Stomach (tissue), 4 donors: ENCODE data around the gene IGFBP4.

Experiments used
- POLR2A ChIP-seq, 4 donors: fragments of 450-650 bp; IDR thresholded peaks; one replicate each; pipeline ENCODE4 v1.6.1; 2016; ENCODE audit warnings: antibody characterized with exemption in 4 of 4, control low read depth in 2 of 4, mild to moderate bottlenecking in 1 of 4, moderate library complexity in 1 of 4
- POLR2AphosphoS5 ChIP-seq, 3 donors: sonication (generic); formaldehyde crosslinking; IDR thresholded peaks; one replicate each; pipeline ENCODE4 v1.6.1; 2016; ENCODE audit warnings: antibody characterized with exemption in 3 of 3
- TF ChIP-seq, protein P1 (sequence below), 7 experiments: fragments of 450-650 bp in 4 of 7; fragments of 200-600 bp in 3 of 7; sonication (generic) in 3 of 7; IDR thresholded peaks; one replicate each; pipeline ENCODE4 v1.5.1; 2016 to 2019; ENCODE audit warnings: antibody characterized with exemption in 7 of 7, control low read depth in 2 of 7, mild to moderate bottlenecking in 1 of 7

DNA sequence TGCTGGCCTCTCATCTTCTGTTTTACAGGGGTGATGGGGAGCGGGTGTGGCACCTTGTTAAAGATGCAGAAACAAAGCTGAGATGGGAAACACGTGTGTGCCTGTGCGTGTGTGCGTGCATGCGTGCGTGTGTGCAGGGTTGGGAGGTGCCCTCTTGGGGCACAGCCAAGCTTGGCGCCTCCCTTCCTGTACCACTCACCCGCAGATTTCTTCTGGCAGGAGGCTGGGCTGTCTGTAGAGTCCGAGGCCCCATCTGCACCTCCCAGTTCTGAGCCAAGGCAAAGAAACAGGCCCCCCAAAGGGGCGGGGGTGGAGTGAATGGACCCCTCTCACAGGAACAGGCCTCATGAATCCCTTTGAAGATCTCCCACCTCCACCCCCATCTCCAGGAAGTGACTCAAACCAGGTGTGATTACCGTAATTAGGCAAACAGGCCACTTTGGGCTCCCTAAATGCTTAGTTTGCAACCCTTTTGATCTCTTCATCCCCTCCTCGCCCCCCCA is 37.3 kb downstream of the IGFBP4 start:
- TF ChIP-seq, protein P1, sequence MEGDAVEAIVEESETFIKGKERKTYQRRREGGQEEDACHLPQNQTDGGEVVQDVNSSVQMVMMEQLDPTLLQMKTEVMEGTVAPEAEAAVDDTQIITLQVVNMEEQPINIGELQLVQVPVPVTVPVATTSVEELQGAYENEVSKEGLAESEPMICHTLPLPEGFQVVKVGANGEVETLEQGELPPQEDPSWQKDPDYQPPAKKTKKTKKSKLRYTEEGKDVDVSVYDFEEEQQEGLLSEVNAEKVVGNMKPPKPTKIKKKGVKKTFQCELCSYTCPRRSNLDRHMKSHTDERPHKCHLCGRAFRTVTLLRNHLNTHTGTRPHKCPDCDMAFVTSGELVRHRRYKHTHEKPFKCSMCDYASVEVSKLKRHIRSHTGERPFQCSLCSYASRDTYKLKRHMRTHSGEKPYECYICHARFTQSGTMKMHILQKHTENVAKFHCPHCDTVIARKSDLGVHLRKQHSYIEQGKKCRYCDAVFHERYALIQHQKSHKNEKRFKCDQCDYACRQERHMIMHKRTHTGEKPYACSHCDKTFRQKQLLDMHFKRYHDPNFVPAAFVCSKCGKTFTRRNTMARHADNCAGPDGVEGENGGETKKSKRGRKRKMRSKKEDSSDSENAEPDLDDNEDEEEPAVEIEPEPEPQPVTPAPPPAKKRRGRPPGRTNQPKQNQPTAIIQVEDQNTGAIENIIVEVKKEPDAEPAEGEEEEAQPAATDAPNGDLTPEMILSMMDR (IDR thresholded peaks at IDR 0.05) = no peak
- peak in 1 of 3 donors; percentile 11 for TF ChIP-seq POLR2AphosphoS5 (IDR thresholded peaks at IDR 0.05)
- no peak for TF ChIP-seq POLR2A (IDR thresholded peaks at IDR 0.05)
